Fibroblast of skin of left quadriceps (primary cell): Measurements from ENCODE around the gene FIBCD1.
"Not testable (repeated sequence)": the region's sequence is repeated elsewhere in the genome, so short reads cannot be mapped to it uniquely, and the experiment has no call there.

Experiments
- DNase-seq, 2 experiments: peaks; one replicate each; pipeline ENCODE4 v3.0.0-alpha.2; 2013; ENCODE audit warnings: low read depth in 2 of 2

The FIBCD1 gene

GRCh38 chr9:130973686-130974281, 34.7 kb upstream of the FIBCD1 start:
- no peak for DNase-seq

- no peak for DNase-seq
These were observed 34.1 kb upstream of the FIBCD1 start for GRCh38 chr9:130972957-130973685.

GRCh38 chr9:130972277-130972956, 33.4 kb upstream of the FIBCD1 start:
- no peak for DNase-seq

- no peak for DNase-seq
These were observed 32.3 kb upstream of the FIBCD1 start for GRCh38 chr9:130971294-130971849.

GRCh38 chr9:130970855-130971254, 31.8 kb upstream of the FIBCD1 start:
- DNase-seq = no peak

- no peak for DNase-seq
These were observed 31.0 kb upstream of the FIBCD1 start for GRCh38 chr9:130970052-130970451.

- DNase-seq = no peak
These were observed 26.6 kb upstream of the FIBCD1 start for GRCh38 chr9:130965680-130966079.

GRCh38 chr9:130963916-130964315, 24.9 kb upstream of the FIBCD1 start:
- no peak for DNase-seq

- no peak for DNase-seq
These were observed 24.4 kb upstream of the FIBCD1 start for GRCh38 chr9:130963337-130963908.

GRCh38 chr9:130962418-130963316, 23.6 kb upstream of the FIBCD1 start:
- DNase-seq = peak; percentile 88 to 89

- DNase-seq = no peak
These were observed 22.7 kb upstream of the FIBCD1 start for GRCh38 chr9:130961511-130962300.

- no peak for DNase-seq
These were observed 21.7 kb upstream of the FIBCD1 start for GRCh38 chr9:130960522-130961378.

- no peak for DNase-seq
These were observed 20.8 kb upstream of the FIBCD1 start for GRCh38 chr9:130959809-130960334.

GRCh38 chr9:130958564-130958963, 19.5 kb upstream of the FIBCD1 start:
- not testable (repeated sequence) for DNase-seq

GRCh38 chr9:130957451-130958203, 18.6 kb upstream of the FIBCD1 start:
- no peak for DNase-seq

GRCh38 chr9:130956636-130957450, 17.8 kb upstream of the FIBCD1 start:
- no peak for DNase-seq

GRCh38 chr9:130955947-130956621, 17.0 kb upstream of the FIBCD1 start:
- no peak for DNase-seq
